Right lobe of liver (tissue), 6 donors: Measurements from ENCODE around the gene TNFRSF14. TPM values are rescaled to one million over a fixed set of nuclear protein-coding genes. Genes with fewer than 3 reads are reported as not detected.

Experiments
- ATAC-seq, 4 donors: fragments of 200-7000 bp; cut with Tn5 transposase; one replicate each; pipeline ENCODE4 v1.9.1; 2020; ENCODE audit warnings: mild to moderate bottlenecking in 4 of 4, moderate library complexity in 4 of 4
- DNase-seq, 3 donors: peaks; one replicate each; pipeline ENCODE4 v3.0.0-alpha.2; 2020
- H3K27ac ChIP-seq, 3 donors: fragments of 200-600 bp; one replicate each; pipeline ENCODE4 v1.8.0; 2022
- H3K27me3 ChIP-seq, 2 donors: fragments of 200-600 bp; one replicate each; pipeline ENCODE4 v1.8.0; 2022
- H3K36me3 ChIP-seq, 4 donors: fragments of 200-600 bp; sonication (generic) in 1 of 4; one replicate each; pipeline versions ENCODE4 v1.5.1 to v1.8.0; 2017 to 2022; ENCODE audit warnings: control low read depth in 1 of 4
- H3K4me1 ChIP-seq, 4 donors: fragments of 200-600 bp; sonication (generic) in 1 of 4; one replicate each; pipeline versions ENCODE4 v1.5.1 to v1.8.0; 2017 to 2022; ENCODE audit warnings: control low read depth in 1 of 4
- H3K4me3 ChIP-seq, 3 donors: fragments of 200-600 bp; one replicate each; pipeline ENCODE4 v1.8.0; 2022
- H3K9me3 ChIP-seq, 4 donors: fragments of 200-600 bp; sonication (generic) in 1 of 4; one replicate each; pipeline versions ENCODE4 v1.5.1 to v1.8.0; 2017 to 2022; ENCODE audit warnings: control low read depth in 1 of 4
- CTCF ChIP-seq, 4 donors: fragments of 200-600 bp in 3 of 4; fragments of 450-650 bp in 1 of 4; IDR thresholded peaks; one replicate each; pipeline versions ENCODE4 v1.5.1 to v1.8.0; 2016 to 2022; ENCODE audit warnings: antibody characterized with exemption in 4 of 4, mild to moderate bottlenecking in 2 of 4
- POLR2A ChIP-seq: fragments of 450-650 bp; IDR thresholded peaks from one replicate; pipeline ENCODE4 v1.6.1; 2017; ENCODE audit warnings: antibody characterized with exemption, mild to moderate bottlenecking
- WGBS: methylation state at CpG from one replicate; pipeline ENCODE4 v1.1.6; 2018; ENCODE audit warnings: low coverage, low lambda C conversion rate; ENCODE audit not compliant: insufficient coverage; ENCODE audit errors: missing lambda C conversion rate; 5-methylcytosine and 5-hydroxymethylcytosine counted together
- intact Hi-C, 2 donors: fragments of 100-400 bp; cut with DNase I; formaldehyde crosslinking; loops; one replicate each; pipeline versions ENCODE4 v1.11.2 to v1.14.1; 2022
- total RNA-seq, 6 experiments: library from RNA; depleted of rRNA in 2 of 6; stranded (reverse); fragments of >200 nt in 2 of 6; fragmentation: NEBNext Ultra II Directional in 3 of 6; extraction: Animal tissue kit (Norgen Biotek cat#: 25700) in 3 of 6; gene quantifications; one replicate each; pipeline versions ENCODE4 v1.1.0 to v1.2.4, GENCODE V29; 2016 to 2023
- donor health status: DM: no; HTN: yes; CAD: no.
- donor health status: DM: no; HTN: no; CAD: no.
- donor health status: DM: no; HTN: no; CAD: no.
- donor health status: DM: no; HTN: yes; CAD: no.
- donor health status: DM: no; HTN: yes; CAD: no.

TNFRSF14 gene
- total RNA-seq, 6 experiments from 2014 or later = 31.0 to 54.8 (median 41.1) TPM

- Histone ChIP-seq H3K36me3 (peaks cover 2 to 32% (median 15%) of the 10 kb centered on the region in 4 donors), H3K4me1 (peaks cover 0 to 59% (median 32%) of the 10 kb centered on the region in 4 donors), H3K9me3 (no peaks in the 10 kb centered on the region), H3K27me3 (no peaks in the 10 kb centered on the region), H3K4me3 (no peak overlapping the region), H3K27ac (peak overlapping the region in 2 of 3 donors; percentile 54 to 56)
- 19% methylated on average over 10 of the region's 32 CpGs for WGBS
- intact Hi-C loops = no loop called here
- TF ChIP-seq CTCF (IDR thresholded peaks at IDR 0.05) (no peak), POLR2A (no peak)
- ATAC-seq (peak in 1 of 4 donors; percentile 5), DNase-seq (no peak)
Measured at GRCh38 chr1:2523191-2523890, 32.8 kb upstream of the TNFRSF14 start.

- Histone ChIP-seq H3K4me3 (no peak overlapping the region), H3K36me3 (peaks cover under 1 to 25% (median 10%) of the 10 kb centered on the region in 4 donors), H3K9me3 (no peaks in the 10 kb centered on the region), H3K27ac (peak overlapping the region in 2 of 3 donors; percentile 32 to 56), H3K27me3 (no peaks in the 10 kb centered on the region), H3K4me1 (peaks cover 0 to 66% (median 35%) of the 10 kb centered on the region in 4 donors)
- no peak for ATAC-seq
- intact Hi-C loops = no loop called here
- DNase-seq = no peak
- 64% methylated on average over 6 of the region's 10 CpGs for WGBS
- TF ChIP-seq POLR2A (no peak), CTCF (IDR thresholded peaks at IDR 0.05) (no peak)
Measured at GRCh38 chr1:2523891-2524609, 32.1 kb upstream of the TNFRSF14 start.

GRCh38 chr1:2525572-2525919 is 30.6 kb upstream of the TNFRSF14 start:
- 0% methylated on average over 1 of the region's 20 CpGs for WGBS
- Histone ChIP-seq H3K27ac (peak overlapping the region; percentile 52 to 77 (median 55)), H3K27me3 (no peaks in the 10 kb centered on the region), H3K4me3 (peak overlapping the region; percentile 76 to 99 (median 80)), H3K9me3 (no peaks in the 10 kb centered on the region), H3K36me3 (peaks cover 0 to 11% (median 3%) of the 10 kb centered on the region in 4 donors), H3K4me1 (peaks cover 0 to 78% (median 39%) of the 10 kb centered on the region in 4 donors)
- ATAC-seq (no peak), DNase-seq (no peak)
- TF ChIP-seq POLR2A (no peak), CTCF (IDR thresholded peaks at IDR 0.05) (no peak)
- intact Hi-C loops = no loop called here

- TF ChIP-seq CTCF (IDR thresholded peaks at IDR 0.05) (peak in 1 of 4 donors; percentile 18), POLR2A (peak; percentile 50)
- intact Hi-C loops = no loop called here
- 0% methylated on average over 9 of the region's 107 CpGs for WGBS
- peaks cover 0 to 84% (median 43%) of the 10 kb centered on the region in 4 donors for H3K4me1 ChIP-seq
- DNase-seq = peak; percentile 95 to 96 (median 95)
- no peaks in the 10 kb centered on the region for H3K27me3 ChIP-seq
- H3K9me3 ChIP-seq = no peaks in the 10 kb centered on the region
- H3K27ac ChIP-seq = peak within 1 kb of the TSS; percentile 53 to 80 (median 55)
- peak within 1 kb of the TSS; percentile 76 to 99 (median 80) for H3K4me3 ChIP-seq
- peak; percentile 74 to 84 (median 78) for ATAC-seq
- H3K36me3 ChIP-seq = peaks cover 0 to 5% (median 0%) of the 10 kb centered on the region in 4 donors
Measured at GRCh38 chr1:2525920-2526823, 30.0 kb upstream of the TNFRSF14 start, which contains the start of gene PANK4. TSS of gene PANK4 (minus strand) at chr1:2526596. CDS start at chr1:2526587, 9 bp downstream.
